ENCODE results near the gene CD34. TPM values are rescaled to one million over a fixed set of nuclear protein-coding genes. Genes with fewer than 3 reads are reported as not detected.

Gene CD34
- total RNA-seq, 1 donor from 2014 or later = 277 TPM

DNA sequence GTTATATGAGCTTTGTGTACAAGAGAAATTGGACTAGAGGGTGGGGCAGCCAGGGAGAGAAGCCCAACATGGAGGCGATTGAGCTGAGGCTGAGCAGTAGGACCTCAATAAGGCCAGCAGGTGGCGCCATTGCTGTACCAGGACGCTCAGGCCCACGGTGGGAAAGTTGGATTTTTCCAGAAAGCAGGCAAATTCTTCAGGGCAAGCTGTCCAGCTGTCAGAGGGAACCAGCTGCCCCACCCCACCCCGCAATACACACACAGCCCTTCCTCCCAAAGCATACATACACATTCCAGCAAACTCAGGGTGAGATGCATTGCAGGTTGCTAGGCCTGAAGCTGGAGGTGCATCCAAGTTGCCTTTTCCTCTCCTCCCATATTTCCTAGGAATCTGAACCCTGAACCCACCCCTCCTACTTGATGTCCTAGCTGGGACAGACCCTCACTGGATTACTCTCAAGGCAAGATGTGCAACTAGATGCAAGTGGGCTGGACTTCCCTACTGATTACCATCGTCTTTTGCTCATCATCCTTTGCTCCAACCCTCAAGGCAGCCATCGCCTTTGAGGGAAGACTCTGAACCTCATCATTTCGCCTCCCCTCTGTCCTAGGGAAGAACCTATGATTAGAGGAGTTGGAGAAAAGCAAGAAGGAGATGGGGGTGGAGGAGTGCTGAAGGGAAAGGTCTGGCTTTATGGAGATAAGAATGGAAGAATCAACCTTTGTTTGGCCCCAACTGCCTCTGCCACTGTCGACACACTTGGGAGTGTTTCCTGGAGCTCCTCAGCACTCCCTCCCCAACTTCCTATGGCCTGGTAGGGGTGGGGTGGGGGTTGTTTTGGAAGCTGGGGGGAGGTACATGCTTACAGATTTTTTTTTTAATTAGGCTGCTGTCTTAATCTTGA is 25.5 kb downstream of the CD34 start:
- peak; percentile 93 for TF ChIP-seq CTCF (IDR thresholded peaks at IDR 0.05; ENCODE audit: unreplicated experiment)
- peak; percentile 83 for DNase-seq (ENCODE audit: low spot score)
- Mint-ChIP-seq H3K36me3 (ENCODE audit: low read depth, unreplicated experiment) (peaks cover 34% of the 10 kb centered on the region), H3K9me3 (ENCODE audit: unreplicated experiment) (no peaks in the 10 kb centered on the region), H3K4me3 (ENCODE audit: unreplicated experiment) (no peak overlapping the region), H3K27me3 (ENCODE audit: unreplicated experiment) (peaks cover 18% of the 10 kb centered on the region), H3K4me1 (ENCODE audit: unreplicated experiment) (peaks cover 69% of the 10 kb centered on the region), H3K27ac (ENCODE audit: unreplicated experiment) (peak overlapping the region; percentile 80)

GRCh38 chr1:207884266-207885029 is 26.5 kb downstream of the CD34 start:
- TF ChIP-seq CTCF (IDR thresholded peaks at IDR 0.05; ENCODE audit: unreplicated experiment) = no peak
- DNase-seq (ENCODE audit: low spot score) = no peak
- Mint-ChIP-seq H3K4me1 (ENCODE audit: unreplicated experiment) (peaks cover 61% of the 10 kb centered on the region), H3K36me3 (ENCODE audit: low read depth, unreplicated experiment) (peaks cover 35% of the 10 kb centered on the region), H3K27me3 (ENCODE audit: unreplicated experiment) (peaks cover 18% of the 10 kb centered on the region), H3K4me3 (ENCODE audit: unreplicated experiment) (no peak overlapping the region), H3K27ac (ENCODE audit: unreplicated experiment) (peak overlapping the region; percentile 76), H3K9me3 (ENCODE audit: unreplicated experiment) (no peaks in the 10 kb centered on the region)

DNA sequence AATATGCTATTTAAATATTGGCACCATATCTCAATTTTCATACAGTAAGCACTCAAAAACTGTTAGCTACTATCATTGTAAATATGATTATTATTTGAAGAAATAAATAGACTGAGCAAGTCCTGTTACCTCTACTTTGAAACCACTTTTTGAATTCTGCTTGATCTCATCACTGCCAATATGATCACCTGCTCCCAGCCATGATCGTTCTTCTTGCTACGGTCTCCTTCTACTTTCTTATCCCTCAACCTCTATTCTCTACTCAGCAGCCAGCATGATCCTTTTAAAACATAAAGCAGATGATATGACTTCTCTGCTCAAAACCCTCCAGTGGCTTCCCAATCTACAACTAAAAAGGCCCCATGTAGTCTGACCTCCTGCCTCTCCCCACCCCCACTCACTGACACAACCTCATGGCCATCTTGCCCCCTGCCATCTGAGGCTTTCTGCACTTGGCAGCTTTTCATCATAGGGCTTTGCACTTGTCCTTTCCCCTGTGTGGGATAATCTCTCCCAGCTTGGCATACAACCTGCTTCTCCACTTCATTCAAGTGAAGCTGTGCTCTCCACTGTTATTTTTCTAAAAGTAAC is 27.2 kb downstream of the CD34 start:
- H3K9me3 Mint-ChIP-seq (ENCODE audit: unreplicated experiment) = no peaks in the 10 kb centered on the region
- H3K4me1 Mint-ChIP-seq (ENCODE audit: unreplicated experiment) = peaks cover 54% of the 10 kb centered on the region
- no peak for DNase-seq (ENCODE audit: low spot score)
- H3K36me3 Mint-ChIP-seq (ENCODE audit: low read depth, unreplicated experiment) = peaks cover 32% of the 10 kb centered on the region
- no peak overlapping the region for H3K4me3 Mint-ChIP-seq (ENCODE audit: unreplicated experiment)
- H3K27me3 Mint-ChIP-seq (ENCODE audit: unreplicated experiment) = peaks cover 20% of the 10 kb centered on the region
- no peak for TF ChIP-seq CTCF (IDR thresholded peaks at IDR 0.05; ENCODE audit: unreplicated experiment)
- H3K27ac Mint-ChIP-seq (ENCODE audit: unreplicated experiment) = no peak overlapping the region

GRCh38 chr1:207883104-207883651 is 27.7 kb downstream of the CD34 start:
- Mint-ChIP-seq H3K27ac (ENCODE audit: unreplicated experiment) (no peak overlapping the region), H3K36me3 (ENCODE audit: low read depth, unreplicated experiment) (peaks cover 26% of the 10 kb centered on the region), H3K4me1 (ENCODE audit: unreplicated experiment) (peaks cover 49% of the 10 kb centered on the region), H3K27me3 (ENCODE audit: unreplicated experiment) (peaks cover 14% of the 10 kb centered on the region), H3K4me3 (ENCODE audit: unreplicated experiment) (no peak overlapping the region), H3K9me3 (ENCODE audit: unreplicated experiment) (no peaks in the 10 kb centered on the region)
- TF ChIP-seq CTCF (IDR thresholded peaks at IDR 0.05; ENCODE audit: unreplicated experiment) = no peak
- DNase-seq (ENCODE audit: low spot score) = no peak
